Stimulated activated CD4-positive, alpha-beta T cell treated with anti-CD3 and anti-CD28 coated beads, TNF-alpha, amount 100 ng/mL, for 4 hours (primary cell): Measurements from ENCODE around the gene CLDN7.

Source experiments
- DNase-seq, 3 experiments: peaks; one replicate each; pipeline ENCODE4 v3.0.0-alpha.2; 2020; ENCODE audit warnings: low read depth in 3 of 3

The CLDN7 gene

DNA sequence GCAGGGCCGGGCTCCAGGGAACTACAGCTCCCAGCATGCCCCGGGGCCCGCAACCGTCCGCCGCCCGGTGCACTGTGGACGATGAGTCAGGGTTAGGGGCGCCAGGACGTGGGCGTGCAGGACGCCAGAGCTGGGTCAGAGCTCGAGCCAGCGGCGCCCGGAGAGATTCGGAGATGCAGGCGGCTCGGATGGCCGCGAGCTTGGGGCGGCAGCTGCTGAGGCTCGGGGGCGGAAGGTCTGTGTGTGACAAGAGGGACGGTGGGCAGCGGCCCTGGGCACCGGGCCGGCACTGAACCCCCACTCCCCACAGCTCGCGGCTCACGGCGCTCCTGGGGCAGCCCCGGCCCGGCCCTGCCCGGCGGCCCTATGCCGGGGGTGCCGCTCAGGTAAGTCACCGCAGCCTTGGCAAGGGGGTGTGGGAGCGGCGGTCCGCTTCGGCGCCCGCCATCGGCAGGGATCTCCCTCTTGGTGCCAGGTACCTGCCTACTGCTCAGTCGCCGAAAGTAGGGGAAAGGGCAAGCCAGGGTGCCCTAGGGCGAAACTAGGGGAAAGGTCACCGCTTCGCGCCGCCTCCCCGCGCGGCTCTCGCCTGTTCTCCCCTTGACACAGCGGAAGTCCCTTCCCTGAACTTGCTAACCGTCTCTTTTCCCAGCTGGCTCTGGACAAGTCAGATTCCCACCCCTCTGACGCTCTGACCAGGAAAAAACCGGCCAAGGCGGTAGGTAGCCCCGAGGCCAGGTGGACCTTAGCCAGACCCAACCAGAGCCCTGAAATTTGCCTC lies 42.3 kb downstream of the CLDN7 start, which contains the start of the genes ACADVL and DLG4:
ACADVL (plus strand) TSS at position 127 of the 781 bp plus-strand sequence; CDS start at position 174, 47 bp downstream.
DLG4 (minus strand) TSS at position 25 of the 781 bp plus-strand sequence.
- peak; percentile 57 to 67 (median 58) for DNase-seq

- no peak for DNase-seq
These were observed 43.0 kb downstream of the CLDN7 start for GRCh38 chr17:7219229-7219811.

DNA sequence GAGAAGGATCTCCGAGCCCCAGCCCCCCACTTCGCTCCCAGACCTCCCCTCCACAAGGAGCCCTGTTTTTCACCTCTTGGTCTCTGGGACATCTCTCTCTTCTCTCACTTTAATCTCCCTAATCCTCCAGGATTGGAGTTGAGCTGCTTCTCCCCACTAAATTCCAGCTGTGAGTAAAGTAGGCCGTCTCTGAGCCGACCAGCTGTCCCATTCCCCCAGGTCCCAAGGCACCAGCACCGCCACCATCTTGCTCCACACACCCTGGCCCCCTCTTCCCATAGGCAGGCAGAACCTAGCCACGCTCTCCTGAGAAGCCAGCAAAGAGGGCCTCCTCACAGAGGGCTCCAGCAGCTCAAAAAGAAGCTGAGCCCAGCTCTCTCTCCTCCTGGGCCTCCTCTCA lies 43.5 kb downstream of the CLDN7 start:
- DNase-seq = no peak

GRCh38 chr17:7218166-7218565 lies 44.1 kb downstream of the CLDN7 start:
- DNase-seq = no peak

DNA sequence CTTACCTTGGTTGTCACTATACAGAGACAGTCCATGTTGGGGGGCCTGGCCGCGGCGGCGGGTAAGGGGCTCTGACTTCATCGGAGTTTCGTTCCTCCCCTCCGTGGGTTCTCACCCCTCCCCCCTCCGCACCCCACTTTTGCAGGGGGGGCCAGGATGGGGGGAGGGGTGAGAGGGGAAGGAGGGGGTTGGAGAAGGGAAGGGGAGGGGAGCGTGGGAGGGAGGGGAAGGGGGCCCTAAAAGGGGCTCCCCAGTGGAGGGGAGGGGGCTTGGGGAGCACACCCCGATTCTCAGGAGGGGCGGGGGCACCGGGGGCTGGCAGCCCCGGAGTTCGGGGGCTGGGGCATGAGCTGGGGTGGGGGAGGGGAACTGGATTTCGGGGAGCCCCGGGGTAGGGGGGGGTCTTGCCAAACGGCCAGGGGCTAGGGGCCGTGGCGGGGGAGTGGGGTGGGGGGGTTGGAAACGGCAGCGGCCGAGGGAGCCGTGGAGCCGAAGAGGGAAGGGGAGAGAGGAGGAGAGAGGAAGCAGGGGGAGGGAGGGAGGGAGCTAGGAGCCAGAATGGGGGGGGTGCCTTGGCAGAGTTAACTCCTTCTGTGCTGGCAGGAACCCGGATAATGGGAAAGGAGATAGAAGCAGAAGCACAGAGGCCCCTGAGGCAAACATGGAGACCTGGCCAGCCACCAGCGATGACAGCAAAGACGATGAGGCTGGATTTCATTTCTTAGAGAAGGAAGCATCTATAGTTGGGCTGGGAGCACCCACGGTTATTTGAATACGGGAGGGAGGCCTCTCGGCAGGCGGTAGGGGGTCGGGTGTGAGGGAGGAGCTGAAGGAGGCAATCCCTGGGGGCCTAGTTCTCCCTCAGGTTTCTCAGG lies 44.9 kb downstream of the CLDN7 start:
- DNase-seq = no peak

- no peak for DNase-seq
These were observed 45.8 kb downstream of the CLDN7 start for GRCh38 chr17:7216242-7217112.

- DNase-seq = no peak
These were observed 46.6 kb downstream of the CLDN7 start for GRCh38 chr17:7215652-7216180.

DNA sequence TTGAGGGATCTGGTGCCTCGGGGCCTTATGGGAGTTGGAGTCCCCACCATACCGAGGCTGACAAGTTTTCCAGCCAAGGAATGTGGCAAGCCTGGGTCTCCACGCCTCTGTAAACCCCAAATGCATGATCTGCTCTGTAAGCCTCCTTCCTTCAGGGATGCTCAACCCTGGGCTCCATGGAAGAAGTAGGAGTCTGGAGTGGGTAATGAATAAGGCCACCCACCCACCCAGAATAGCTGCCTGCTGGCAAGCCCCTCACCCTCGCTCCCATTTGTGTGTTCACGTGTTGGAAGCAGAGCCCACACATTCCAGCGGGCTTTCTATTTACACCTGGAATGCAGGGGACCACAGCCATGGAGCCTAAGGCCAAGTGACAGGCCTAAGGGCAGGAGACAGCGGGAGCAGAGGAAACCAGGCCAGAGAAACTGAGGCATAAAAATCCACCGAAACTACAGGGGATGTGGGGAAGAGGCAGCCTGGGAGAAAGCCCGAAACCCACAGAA lies 47.1 kb downstream of the CLDN7 start:
- DNase-seq = no peak

DNA sequence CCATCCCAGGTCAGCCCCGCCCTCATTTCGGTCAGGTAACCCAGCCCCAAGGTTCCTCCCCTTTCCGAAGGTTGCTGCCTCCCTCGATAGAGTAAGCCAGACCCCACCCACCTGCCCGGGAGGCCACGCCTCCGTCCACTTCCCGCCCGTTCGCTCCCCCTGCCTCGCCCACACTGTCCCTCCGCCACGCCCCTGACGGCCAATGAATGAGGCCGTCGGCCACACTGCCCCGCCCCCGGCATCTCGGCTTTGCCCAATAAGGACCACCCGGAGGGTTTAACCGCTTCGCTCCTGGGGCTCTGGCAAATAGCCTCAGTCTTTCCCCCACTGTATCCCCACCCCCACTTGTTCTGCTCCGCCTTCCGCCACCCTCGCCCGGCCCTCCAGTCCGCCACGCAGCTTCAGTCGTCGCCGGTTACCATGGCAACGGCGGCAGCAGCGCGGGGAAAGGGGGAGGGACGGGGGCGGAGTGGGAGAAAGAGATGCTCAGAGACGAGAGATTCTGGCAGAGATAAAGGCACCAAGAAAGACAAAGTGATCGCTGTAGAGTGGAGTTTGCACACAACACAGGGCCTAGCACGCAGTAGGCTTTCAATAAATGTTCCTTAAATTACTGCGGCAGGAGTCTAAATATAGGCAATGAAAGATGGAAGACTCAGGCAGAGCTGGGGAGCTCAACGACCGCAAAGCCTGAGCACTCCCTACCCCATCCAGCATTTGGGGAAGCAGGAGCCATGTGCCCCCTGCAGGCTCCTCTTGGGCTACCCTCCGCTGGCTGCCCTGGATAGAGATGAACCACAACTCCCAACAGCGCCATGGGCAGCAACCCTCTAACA lies 47.8 kb downstream of the CLDN7 start:
- DNase-seq = peak; percentile 98 to 99 (median 98)

DNA sequence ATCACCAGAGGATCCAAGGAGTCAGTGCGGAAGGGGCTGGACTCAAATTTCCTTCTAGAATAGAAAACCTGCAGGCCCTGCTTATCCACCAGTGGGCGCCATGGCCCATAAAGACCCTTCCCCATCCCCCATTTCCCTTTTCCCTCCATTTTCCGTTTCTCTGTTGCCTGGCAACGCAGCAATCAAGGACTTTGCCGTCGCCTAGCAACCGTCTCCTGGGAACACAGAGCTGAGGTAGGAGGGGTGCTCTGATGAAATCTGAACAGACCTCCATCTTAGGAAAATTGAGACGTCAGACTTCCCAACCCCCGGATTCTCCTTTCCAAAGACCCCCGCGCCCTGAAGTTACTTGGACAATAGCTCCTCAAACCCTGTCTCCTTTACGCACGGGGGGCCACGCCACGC lies 48.4 kb downstream of the CLDN7 start:
- DNase-seq = no peak

DNA sequence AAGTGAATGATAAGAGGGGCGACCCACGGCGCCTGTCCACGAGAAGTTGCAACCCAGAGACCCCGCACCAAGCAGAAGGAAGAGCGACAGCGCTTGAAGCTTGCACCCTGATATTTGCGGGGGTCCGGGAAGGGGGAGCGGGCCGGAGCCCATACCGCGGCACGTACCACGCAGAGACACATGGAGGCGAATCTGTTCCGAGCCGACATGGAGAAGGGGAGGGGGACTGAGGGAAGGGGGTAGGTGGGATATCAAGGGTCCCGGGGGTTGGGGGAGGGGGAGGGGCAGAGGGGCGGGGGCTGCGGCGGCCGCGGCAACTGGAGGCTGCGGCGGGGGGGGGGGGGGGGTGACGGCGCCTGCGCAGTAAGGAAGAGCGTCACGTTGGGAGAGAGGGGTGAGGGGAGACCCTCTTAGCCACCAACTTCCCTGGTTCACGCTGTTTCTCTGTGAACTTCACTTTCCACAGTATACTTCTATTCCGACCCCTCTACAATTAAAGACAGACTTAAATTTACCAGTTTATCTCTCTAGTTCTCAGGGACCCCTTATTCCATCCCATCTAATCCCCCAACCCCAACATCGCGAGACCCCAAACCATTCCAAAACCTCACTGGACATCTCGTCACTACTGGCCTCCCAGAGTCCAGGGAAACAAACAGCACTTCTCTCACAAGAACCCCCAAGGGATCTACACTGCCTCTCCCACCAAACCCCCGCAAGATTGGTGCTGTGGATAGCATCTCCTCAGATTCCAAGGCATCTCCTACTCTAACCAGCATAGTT lies 50.6 kb downstream of the CLDN7 start:
- no peak for DNase-seq
